Heart left ventricle (tissue), 16 donors: ENCODE results near the gene CREB3. TPM values are rescaled to one million over a fixed set of nuclear protein-coding genes. Genes with fewer than 3 reads are reported as not detected.

Experiments used
- ATAC-seq, 4 donors: fragments of 200-7000 bp; cut with Tn5 transposase; one replicate each; pipeline ENCODE4 v1.9.1; 2020 to 2022; ENCODE audit warnings: moderate library complexity in 4 of 4, mild to moderate bottlenecking in 3 of 4, moderate number of reproducible peaks in 1 of 4
- DNase-seq, 5 donors: peaks; one replicate each; pipeline ENCODE4 v3.0.0-alpha.2; 2020
- H3K27ac ChIP-seq, 12 donors: fragments of 200-600 bp; sonication (generic) in 4 of 12; one replicate each; pipeline versions ENCODE4 v1.5.0 to v1.8.0; 2016 to 2022; ENCODE audit warnings: mild to moderate bottlenecking in 2 of 12
- H3K27me3 ChIP-seq, 9 donors: fragments of 200-600 bp; sonication (generic) in 2 of 9; one replicate each; pipeline versions ENCODE4 v1.5.1 to v1.8.0; 2016 to 2022; ENCODE audit warnings: mild to moderate bottlenecking in 3 of 9
- H3K36me3 ChIP-seq, 9 donors: fragments of 200-600 bp; sonication (generic) in 2 of 9; one replicate each; pipeline versions ENCODE4 v1.5.0 to v1.8.0; 2018 to 2022; ENCODE audit warnings: mild to moderate bottlenecking in 2 of 9
- H3K4me1 ChIP-seq, 12 donors: fragments of 200-600 bp; sonication (generic) in 4 of 12; one replicate each; pipeline versions ENCODE4 v1.5.0 to v1.8.0; 2016 to 2022; ENCODE audit warnings: mild to moderate bottlenecking in 3 of 12
- H3K4me3 ChIP-seq, 12 donors: fragments of 200-600 bp; sonication (generic) in 4 of 12; one replicate each; pipeline versions ENCODE4 v1.5.0 to v1.8.0; 2017 to 2022; ENCODE audit warnings: mild to moderate bottlenecking in 9 of 12, moderate library complexity in 4 of 12
- H3K9me3 ChIP-seq, 12 donors: fragments of 200-600 bp; sonication (generic) in 4 of 12; one replicate each; pipeline versions ENCODE4 v1.5.0 to v1.8.0; 2016 to 2022; ENCODE audit warnings: mild to moderate bottlenecking in 1 of 12
- POLR2A ChIP-seq, 2 donors: fragments of 450-650 bp; IDR thresholded peaks; one replicate each; pipeline ENCODE4 v1.6.1; 2017; ENCODE audit warnings: antibody characterized with exemption in 2 of 2, mild to moderate bottlenecking in 2 of 2, moderate library complexity in 2 of 2
- WGBS, 4 donors: extraction: QIAGEN DNeasy Blood & Tissue Kit in 2 of 4; methylation state at CpG; one replicate each; pipeline versions ENCODE4 v1.1.5 to v1.1.7; 2013 to 2018; 5-methylcytosine and 5-hydroxymethylcytosine counted together
- intact Hi-C, 10 donors: fragments of 100-400 bp; cut with DNase I; formaldehyde crosslinking; loops; one replicate each; pipeline versions ENCODE4 v1.11.1 to v1.14.2; 2022
- polyA plus RNA-seq, 2 donors: library from polyadenylated mRNA; stranded (reverse); fragments of 200-250 nt; gene quantifications; one replicate each; pipeline ENCODE4 v1.2.3, GENCODE V29; 2013
- total RNA-seq, 9 donors: library from RNA; depleted of rRNA in 2 of 9; stranded (reverse); fragments of >200 nt in 2 of 9; fragmentation: NEBNext Ultra II Directional in 3 of 9; extraction: Animal tissue kit (Norgen Biotek cat#: 25700) in 3 of 9; gene quantifications; one replicate each; pipeline versions ENCODE4 v1.1.0 to v1.2.4, GENCODE V29; 2016 to 2023
- TF ChIP-seq, protein P1 (sequence below), 12 donors: fragments of 200-600 bp; sonication (generic) in 4 of 12; IDR thresholded peaks; one replicate each; pipeline versions ENCODE4 v1.5.0 to v1.8.0; 2018 to 2022; ENCODE audit warnings: antibody characterized with exemption in 12 of 12, mild to moderate bottlenecking in 5 of 12
- donor health status: ischemic (EF 13 %, LVEDD 7.1; RV severe dilation, severe dysfunction).
- donor health status: healthy with polysubstance abuse.
- donor health status: DM: no; HTN: yes; CAD: no.
- donor health status: DM: no; HTN: no; CAD: no.
- donor health status: ischemic (EF 25% LVEDD 6.9; RV normal size, moderate dysfunction).
- donor health status: ischemic (EF 25% LVEDD 5.7; RV mildly dilated, moderate dysfunction).
- donor health status: healthy.
- donor health status: DM: yes; HTN: yes; CAD: no.
- donor health status: ischemic (EF 35%, LVEDD 5.7; RV mildly dilated, moderate dysfunction).
- donor health status: nonischemic (EF 11% LVEDD 7.7; RV severe dilation, severe dysfunction).
- donor health status: DM: yes; HTN: yes; CAD: no.
- donor health status: PGD.
- donor health status: ischemic (EF 29% LVEDD 5.4; RV normal size, mild dysfunction).
- donor health status: nonischemic (EF 23%, LVEDD 6.1; RV moderate dilation, normal function).

Gene CREB3
- total and polyA plus RNA-seq, 11 donors, result 16.1 to 49.4 (median 26.7) TPM

DNA sequence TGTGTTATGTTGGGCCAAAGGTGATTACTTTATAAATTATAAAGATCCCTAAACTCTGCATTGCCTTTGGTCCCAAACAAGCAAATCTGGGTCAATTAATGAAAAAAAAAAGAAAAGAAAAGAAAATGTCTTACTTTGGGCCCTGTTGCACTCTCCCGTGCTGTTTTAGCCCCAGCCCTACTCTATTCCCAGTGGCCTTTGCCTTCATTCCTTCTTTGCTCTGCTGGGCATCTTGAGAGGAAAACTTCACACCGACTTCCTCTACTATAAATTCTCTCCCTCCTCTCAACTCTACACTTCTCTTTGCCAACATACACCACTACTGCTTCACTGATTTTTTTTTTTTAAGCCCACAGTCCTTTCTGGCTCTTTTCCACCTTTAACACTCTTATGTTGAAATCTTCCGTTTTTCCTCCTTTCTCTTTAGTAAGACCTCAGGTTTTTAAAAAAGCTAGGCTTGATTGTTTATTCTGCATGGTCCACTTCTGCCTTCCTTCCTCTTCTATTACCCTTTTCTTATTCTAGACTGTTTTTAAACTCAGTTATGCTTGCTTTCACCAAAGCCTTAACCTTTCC is 26.1 kb downstream of the CREB3 start:
- no peak overlapping the region for H3K4me3 ChIP-seq
- no peak for ATAC-seq
- peaks cover 0 to 38% (median 26%) of the 10 kb centered on the region in 12 donors for H3K4me1 ChIP-seq
- WGBS, 4 donors, result 53 to 63% (median 58%) methylated on average over 3 of the region's 3 CpGs
- intact Hi-C loops, result loop anchor here in 1 of 10 donors (10.0 kb wide), 1 partner anchor 56 kb away; the partner anchor contains the start of genes HINT2 and SPAG8
- DNase-seq, result no peak
- H3K27me3 ChIP-seq, result no peaks in the 10 kb centered on the region
- H3K27ac ChIP-seq, result peak overlapping the region in 8 of 12 donors; percentile 5 to 95 (median 90)
- H3K9me3 ChIP-seq, result no peaks in the 10 kb centered on the region
- peaks cover 0 to 19% (median 16%) of the 10 kb centered on the region in 9 donors for H3K36me3 ChIP-seq
- TF ChIP-seq POLR2A (IDR thresholded peaks at IDR 0.05), result no peak
- TF ChIP-seq, protein P1, sequence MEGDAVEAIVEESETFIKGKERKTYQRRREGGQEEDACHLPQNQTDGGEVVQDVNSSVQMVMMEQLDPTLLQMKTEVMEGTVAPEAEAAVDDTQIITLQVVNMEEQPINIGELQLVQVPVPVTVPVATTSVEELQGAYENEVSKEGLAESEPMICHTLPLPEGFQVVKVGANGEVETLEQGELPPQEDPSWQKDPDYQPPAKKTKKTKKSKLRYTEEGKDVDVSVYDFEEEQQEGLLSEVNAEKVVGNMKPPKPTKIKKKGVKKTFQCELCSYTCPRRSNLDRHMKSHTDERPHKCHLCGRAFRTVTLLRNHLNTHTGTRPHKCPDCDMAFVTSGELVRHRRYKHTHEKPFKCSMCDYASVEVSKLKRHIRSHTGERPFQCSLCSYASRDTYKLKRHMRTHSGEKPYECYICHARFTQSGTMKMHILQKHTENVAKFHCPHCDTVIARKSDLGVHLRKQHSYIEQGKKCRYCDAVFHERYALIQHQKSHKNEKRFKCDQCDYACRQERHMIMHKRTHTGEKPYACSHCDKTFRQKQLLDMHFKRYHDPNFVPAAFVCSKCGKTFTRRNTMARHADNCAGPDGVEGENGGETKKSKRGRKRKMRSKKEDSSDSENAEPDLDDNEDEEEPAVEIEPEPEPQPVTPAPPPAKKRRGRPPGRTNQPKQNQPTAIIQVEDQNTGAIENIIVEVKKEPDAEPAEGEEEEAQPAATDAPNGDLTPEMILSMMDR (IDR thresholded peaks at IDR 0.05), result no peak

DNA sequence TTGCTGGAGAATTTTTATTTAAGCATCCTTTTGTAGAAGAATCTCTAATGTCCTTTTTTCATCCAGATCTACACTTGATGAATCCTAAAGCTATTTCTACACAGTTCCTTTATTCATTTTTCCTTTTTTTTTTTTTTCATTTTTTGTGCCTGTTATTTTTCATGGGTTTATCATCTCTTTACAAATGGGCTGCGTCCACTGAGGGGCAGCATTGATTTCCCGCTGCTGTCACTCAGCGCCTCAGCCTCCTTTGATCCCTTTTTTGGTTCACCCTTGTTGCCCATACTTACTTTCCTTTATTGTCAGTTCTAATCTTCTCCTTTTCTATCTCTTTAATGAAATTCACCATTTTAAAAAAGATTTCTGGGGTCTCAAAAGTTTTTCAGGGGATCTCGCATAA is 27.3 kb downstream of the CREB3 start:
- no peak overlapping the region for H3K4me3 ChIP-seq
- no peak overlapping the region for H3K27ac ChIP-seq
- WGBS, 4 donors, result 95 to 98% (median 98%) methylated on average over 4 of the region's 4 CpGs
- peaks cover 0 to 38% (median 26%) of the 10 kb centered on the region in 12 donors for H3K4me1 ChIP-seq
- TF ChIP-seq POLR2A (IDR thresholded peaks at IDR 0.05), result no peak
- TF ChIP-seq, protein P1 (IDR thresholded peaks at IDR 0.05), result no peak
- intact Hi-C loops, result loop anchor here in 1 of 10 donors (10.0 kb wide), 1 partner anchor 55 kb away; the partner anchor contains the start of genes HINT2 and SPAG8
- no peaks in the 10 kb centered on the region for H3K9me3 ChIP-seq
- H3K36me3 ChIP-seq, result peaks cover 0 to 8% (median 3%) of the 10 kb centered on the region in 9 donors
- H3K27me3 ChIP-seq, result no peaks in the 10 kb centered on the region
- no peak for ATAC-seq
- no peak for DNase-seq

DNA sequence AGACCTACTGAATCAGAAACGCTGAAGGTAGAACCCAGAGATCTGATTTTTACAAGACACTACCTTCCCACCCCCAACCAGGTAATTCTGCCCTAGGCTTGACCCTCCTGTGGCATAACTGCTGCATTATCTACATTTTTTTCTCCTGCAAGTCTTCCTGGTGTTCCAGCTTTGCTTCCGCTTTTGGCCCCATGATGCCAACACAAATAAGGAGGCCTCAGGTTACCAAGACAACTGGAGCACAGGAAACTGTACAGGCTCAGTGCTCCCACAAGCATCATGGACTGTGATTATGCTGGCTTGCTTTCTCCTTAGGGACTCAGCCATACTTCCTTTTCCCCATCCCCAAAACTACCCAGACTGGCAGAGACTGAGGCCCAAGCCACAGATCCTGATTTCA is 28.2 kb downstream of the CREB3 start:
- TF ChIP-seq POLR2A (IDR thresholded peaks at IDR 0.05), result no peak
- TF ChIP-seq, protein P1 (IDR thresholded peaks at IDR 0.05), result no peak
- peaks cover 0 to under 1% (median 0%) of the 10 kb centered on the region in 9 donors for H3K36me3 ChIP-seq
- ATAC-seq, result no peak
- DNase-seq, result no peak
- intact Hi-C loops, result no loop called here
- WGBS, 4 donors, result 69 to 78% (median 76%) methylated on average over 2 of the region's 2 CpGs
- H3K4me3 ChIP-seq, result no peak overlapping the region
- no peak overlapping the region for H3K27ac ChIP-seq
- no peaks in the 10 kb centered on the region for H3K27me3 ChIP-seq
- H3K4me1 ChIP-seq, result peaks cover 0 to 38% (median 25%) of the 10 kb centered on the region in 12 donors
- H3K9me3 ChIP-seq, result no peaks in the 10 kb centered on the region

DNA sequence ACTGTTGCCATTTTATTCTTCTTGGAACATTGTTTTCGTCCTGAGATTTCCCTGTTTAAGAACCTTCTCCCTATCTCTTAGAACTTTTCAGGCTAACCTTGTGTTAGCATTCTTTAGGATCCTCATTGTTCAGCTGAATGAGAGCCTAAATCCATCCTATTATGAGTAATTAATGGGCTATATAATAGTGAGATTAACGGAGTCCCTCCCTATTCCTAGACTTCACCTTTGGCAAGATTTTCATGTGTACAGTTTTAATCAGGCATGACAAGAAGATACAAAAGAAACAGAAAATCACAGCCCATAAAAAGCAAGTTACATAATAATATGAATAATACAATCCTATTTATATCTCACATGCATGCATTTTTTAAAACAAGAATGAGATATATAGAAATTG is 30.7 kb downstream of the CREB3 start:
- DNase-seq (no peak), ATAC-seq (no peak)
- intact Hi-C loops, result no loop called here
- Histone ChIP-seq H3K27me3 (no peaks in the 10 kb centered on the region), H3K4me3 (no peak overlapping the region), H3K9me3 (no peaks in the 10 kb centered on the region), H3K27ac (no peak overlapping the region), H3K36me3 (no peaks in the 10 kb centered on the region), H3K4me1 (peaks cover 0 to 18% (median 9%) of the 10 kb centered on the region in 12 donors)
- 89 to 94% (median 93%) methylated on average over 2 of the region's 2 CpGs for WGBS, 4 donors
- TF ChIP-seq, protein P1 (IDR thresholded peaks at IDR 0.05), result no peak
- no peak for TF ChIP-seq POLR2A (IDR thresholded peaks at IDR 0.05)
